Erythroblast (primary cell): ENCODE results near the gene KCNMA1.

Experiments
- DNase-seq, 2 experiments: peaks; one replicate each; lab custom pipeline; 2025; lab: John Stamatoyannopoulos, UW
- GATA1 ChIP-seq: IDR thresholded peaks from 2 replicates; pipeline ENCODE4 v1.6.1; 2011; ENCODE audit warnings: low read depth, mild to moderate bottlenecking, control low read depth, low read length, moderate library complexity
- POLR2A ChIP-seq: IDR thresholded peaks from 2 replicates; pipeline ENCODE4 v1.6.1; 2011; ENCODE audit warnings: mild to moderate bottlenecking, low read length

KCNMA1 gene

DNA sequence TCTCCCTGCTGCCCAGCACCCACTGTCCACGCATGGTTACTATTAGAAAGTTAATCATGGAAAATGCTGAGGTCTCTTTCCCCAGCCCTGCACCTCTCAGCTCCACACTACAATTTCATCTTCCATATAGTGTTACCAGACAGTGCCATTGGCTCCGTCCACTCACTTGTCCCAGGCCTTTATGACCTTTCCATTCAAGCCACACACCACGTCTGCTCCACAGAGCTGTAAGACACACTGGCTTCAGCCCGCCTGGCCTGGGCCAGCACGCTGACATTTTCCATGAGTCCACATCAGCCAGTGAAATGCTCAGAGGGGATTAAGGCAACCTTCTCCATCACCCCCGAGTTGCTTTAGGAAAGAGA, 118.7 kb downstream of the KCNMA1 start:
- TF ChIP-seq POLR2A (no peak), GATA1 (no peak)
- no peak for DNase-seq

DNA sequence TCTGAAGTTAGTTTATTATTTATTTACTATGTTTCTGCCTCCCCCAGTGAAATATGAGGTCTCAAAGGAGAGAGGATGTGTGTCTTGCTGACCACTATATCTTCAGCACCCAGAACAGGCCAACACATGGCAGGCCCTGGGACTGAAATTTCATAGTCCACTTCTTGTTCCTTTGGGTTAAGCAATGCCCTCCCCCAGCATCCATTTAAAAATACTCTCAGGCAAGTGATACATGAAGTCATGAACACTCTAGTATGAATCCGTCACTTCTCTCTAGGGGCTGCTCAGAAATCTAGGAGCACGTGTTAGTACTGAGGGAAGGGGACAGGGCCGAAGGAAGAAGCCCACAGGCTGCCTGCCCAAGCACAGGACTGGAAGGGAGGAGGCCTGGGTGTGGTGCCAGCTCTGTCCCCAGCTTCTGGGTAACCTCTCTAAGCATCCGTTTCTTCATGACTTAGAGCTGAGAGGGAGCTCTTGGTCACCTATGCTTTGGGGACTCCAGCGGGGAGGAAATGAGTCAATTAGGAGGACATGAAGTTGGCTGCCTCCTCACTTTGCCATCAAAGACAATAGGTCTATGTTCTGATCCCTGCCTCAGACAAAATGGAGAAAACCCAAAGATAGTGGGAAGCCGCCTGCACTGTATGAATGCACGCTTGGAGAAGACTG, 119.2 kb downstream of the KCNMA1 start:
- no peak for DNase-seq
- TF ChIP-seq GATA1: no peak
- no peak for TF ChIP-seq POLR2A

DNA sequence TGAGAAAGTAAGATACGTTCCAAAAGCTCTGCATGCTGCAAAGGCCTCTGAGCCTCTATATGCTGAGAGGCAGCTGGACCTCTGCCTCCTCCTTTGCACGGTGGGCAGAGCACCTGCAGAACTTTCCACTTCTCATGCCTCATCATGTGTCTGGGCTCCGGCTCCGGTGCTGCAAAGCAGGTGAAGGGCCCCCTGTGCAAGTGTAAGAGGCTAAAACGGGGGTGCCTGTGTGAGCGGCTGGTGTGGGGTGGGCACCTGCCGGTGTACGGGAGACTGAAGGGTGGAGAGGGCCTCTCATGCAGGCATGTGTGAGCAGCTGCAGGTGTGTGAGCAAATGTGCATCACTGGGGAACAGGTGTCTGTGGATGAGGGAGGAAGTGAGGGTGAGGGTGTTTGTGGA, 121.0 kb downstream of the KCNMA1 start:
- TF ChIP-seq GATA1 (no peak), POLR2A (no peak)
- DNase-seq: no peak

DNA sequence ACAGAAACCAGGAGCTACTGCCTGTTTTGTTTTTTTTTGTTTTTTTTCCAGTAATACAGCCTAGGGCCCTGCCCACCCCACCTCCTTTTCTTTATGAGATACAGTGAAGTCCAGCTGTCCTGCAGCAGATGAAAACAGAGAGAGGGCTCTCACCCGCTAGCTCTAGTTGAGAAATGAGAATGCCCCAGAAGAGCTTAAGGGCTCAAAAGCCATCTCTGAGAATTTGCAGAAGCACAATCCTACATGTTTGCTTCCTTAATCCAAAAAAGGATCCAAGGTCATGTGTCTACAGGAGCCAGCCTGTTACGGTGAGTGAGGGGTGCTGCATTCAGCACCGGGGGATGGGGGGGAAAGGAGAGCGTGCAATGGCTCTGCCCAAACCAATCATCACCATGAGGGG, 122.7 kb downstream of the KCNMA1 start:
- DNase-seq: no peak

DNA sequence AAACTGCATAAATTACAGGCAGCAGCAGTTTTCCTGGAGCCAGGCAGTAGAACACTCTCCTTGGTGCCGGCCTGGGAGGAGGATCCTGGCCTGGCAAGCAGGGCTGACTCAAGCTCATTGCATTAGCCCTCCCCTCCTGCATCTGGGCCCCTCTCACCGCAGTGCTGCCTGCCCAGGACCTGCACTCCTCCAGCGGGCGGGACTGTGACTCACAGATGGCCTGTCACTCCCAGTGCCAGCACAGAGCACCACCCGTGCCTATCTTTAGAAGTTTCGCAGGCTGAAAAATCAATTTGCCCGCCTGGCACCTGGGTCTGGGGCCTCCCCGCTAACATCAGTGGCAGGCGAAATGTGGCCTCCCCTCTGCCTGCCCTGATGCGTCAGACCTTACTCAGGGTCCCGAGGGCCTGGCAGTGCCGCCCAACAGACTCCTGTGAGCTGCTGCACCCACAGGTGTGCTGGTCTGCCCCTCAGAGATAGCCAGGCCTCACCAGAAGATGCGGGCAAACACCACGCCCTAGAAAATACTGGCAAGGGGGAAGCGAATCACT, 123.8 kb downstream of the KCNMA1 start:
- TF ChIP-seq POLR2A: no peak
- no peak for TF ChIP-seq GATA1
- DNase-seq: no peak

More for the DNA sequence above, 122.7 kb downstream of the KCNMA1 start:
- no peak for TF ChIP-seq GATA1
- no peak for TF ChIP-seq POLR2A

DNA sequence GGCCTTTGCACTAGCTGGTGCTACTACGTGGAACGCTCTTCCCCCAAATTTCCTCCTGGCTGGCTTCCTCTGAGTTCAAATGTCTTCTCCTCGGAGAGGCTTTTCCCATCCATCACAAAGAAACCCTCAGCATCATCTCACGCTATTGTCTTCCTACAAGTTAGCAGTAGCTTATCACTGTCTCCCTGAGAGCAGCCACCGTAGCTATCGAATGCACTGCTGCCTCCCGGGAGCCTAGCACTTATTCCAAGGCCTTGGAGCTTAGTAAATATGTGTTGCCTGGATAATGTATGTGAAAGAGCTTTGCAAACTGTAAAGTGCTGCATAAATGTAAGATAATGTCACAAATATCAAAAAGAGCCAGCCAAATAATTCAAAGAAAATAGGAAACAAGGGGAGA, 124.4 kb downstream of the KCNMA1 start:
- TF ChIP-seq POLR2A (no peak), GATA1 (no peak)

DNA sequence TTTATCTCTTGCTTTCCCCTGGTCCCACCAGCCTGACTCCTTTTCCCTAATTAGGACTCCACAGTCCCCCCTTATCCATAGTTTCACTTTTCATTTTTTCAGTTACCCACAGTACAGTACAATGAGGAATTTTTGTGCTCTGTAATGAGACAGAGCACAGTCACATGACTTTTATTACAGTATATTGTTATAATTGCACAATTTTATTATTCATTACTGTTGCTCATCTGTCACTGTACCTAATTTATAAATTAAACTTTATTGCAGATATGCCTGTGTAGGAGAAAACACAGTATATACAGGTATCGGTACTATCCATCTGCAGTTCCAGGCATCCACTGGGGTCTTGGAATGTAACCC, 125.4 kb downstream of the KCNMA1 start:
- TF ChIP-seq GATA1: no peak
- TF ChIP-seq POLR2A: no peak
- no peak for DNase-seq

More for the DNA sequence above, 124.4 kb downstream of the KCNMA1 start:
- DNase-seq: no peak

DNA sequence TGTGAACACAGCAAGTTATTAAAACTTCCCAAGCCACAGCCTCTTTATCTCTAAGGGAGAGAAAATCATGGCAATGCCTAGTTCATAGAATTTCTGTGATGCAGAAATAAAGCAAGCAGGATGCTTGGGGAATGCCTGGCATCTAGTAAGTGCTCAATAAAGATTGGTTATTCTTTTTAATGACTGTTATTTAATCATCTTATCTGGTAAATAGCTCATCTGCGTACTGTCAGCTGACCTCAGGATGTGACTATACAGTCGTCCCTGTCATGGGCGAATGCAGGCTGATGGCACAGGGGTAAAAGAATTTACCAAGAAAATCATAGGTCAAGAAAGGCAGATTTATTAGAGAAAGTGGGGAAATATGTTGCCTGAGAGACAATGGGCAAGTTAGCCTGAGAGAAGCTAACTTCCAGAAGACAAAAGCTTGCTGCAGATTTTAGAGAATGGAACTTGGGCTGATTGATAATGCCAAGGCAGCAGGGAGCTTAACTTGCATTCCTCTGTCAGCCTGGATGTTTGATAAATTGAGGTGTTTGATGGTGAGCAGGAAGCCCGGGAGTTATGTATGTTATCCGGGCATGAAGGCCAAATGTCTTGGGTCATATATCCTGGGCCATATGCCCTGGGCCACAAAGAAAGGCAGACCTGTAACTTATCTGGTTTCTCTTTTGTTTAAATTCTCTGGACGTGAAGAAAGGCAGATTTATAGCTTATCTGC, 126.0 kb downstream of the KCNMA1 start:
- TF ChIP-seq POLR2A: no peak
- no peak for TF ChIP-seq GATA1
- no peak for DNase-seq

DNA sequence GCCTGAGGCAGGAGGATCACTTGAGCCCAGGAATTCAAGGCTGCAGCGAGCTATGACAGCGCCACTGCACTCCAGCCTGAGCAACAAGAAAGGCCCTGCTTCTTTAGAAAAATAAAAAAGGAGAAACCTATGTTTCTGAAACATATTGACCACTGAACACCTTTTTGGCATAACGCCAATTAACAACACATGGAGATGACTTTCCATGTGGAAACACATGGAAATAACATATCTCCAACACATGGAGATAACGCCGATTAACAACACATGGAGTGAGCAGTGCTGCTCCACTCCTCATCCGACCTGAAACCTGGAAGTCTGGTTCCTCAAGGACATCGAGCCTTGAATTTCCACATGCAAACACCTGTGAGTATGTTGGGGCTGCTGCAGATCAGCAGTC, 126.9 kb downstream of the KCNMA1 start:
- no peak for DNase-seq
- TF ChIP-seq POLR2A (no peak), GATA1 (no peak)

DNA sequence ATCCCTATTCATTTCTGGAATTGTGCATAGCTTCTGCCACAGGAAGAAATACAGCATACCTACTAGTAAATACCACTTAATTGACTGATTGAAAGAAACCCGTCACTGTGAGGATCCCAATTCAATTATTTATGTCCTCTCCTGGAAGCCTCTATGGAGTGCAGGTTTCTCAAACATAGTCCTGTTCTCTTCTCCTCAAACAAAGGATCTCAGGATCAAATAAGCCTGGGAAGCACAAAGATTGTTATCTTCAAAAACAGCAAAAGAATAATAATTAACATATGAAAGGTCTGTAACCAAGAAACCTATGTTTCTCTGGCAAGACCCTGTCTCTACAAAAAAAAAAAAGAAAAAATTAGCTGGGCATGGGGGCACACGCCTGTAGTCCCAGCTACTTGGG, 127.3 kb downstream of the KCNMA1 start:
- no peak for TF ChIP-seq GATA1
- no peak for TF ChIP-seq POLR2A
- DNase-seq: no peak

DNA sequence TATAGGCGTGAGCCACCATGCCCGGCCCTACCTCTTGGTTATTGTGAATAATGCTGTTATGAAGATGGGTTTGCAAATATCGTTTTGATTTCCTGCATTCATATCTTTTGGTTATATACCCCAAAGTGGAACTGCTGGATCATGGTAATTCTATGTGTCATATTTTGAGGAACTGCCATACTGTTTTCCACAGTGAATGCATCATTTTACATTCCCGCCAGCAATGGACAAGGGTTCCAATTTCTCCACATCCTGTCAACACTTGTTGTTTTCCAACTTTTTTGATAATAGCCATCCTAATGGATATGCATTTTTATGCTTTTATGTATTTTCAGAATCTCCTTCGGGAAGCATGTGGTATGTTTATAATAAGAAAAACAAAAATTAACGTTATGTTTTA, 128.2 kb downstream of the KCNMA1 start:
- DNase-seq: no peak
- TF ChIP-seq GATA1 (no peak), POLR2A (no peak)

DNA sequence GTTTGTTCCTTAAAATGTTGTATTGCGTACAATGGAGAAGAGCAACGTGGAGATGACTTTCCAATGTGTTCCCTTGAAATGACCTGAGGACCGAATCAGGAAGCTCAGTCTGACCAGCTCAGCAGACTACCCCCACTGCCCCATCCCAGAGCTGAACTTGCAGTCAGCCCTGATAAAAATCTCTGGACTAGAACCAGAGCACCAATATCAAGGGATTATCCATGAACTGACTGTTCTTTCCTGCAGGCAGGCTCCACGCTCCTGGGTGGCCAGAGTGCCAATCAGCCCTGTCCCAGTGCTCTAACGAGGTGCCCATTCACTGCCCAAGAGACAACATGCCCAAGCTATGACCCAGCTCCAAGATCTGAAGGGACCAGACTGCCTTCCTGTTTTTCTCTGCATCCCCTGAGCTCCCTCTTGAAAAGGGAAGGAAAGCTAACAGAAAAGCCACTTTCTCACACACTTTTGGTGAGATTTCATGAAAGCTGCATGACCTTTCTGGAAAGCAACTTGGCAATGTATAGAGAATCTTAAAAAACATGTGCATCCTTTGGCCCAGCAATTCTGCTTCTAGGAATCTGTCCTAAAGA, 130.2 kb downstream of the KCNMA1 start:
- TF ChIP-seq GATA1 (no peak), POLR2A (no peak)
- DNase-seq: no peak

DNA sequence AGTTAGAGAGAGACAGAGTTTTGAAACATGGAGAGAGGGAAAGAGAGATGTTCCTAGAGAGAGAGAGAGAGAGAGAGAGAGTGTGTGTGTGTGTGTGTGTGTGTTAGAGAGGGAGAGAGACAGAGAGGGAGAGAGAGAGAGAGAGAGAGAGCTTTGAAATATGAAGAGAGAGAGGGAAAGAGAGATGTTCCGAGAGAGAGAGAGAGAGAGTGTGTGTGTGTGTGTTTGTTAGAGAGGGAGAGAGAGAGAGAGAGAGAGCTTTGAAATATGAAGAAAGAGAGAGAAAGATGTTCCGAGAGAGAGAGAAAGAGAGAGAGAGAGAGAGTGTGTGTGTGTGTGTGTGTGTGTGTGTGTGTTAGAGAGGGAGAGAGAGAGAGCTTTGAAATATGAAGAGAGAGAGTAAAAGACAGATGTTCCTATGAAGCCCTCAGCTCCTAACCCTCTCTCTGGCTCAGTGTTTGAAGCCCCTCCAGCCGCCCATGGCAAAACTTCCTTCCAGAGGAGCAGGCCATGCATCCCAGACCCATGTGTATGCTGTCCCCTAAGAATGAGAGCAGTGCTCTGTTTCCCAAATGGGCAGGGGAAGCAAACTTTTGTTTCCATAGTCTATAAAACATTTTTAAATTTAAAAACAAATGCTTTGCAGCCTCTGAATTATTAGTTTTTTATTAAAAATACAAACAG, 130.9 kb downstream of the KCNMA1 start:
- DNase-seq: no peak
- TF ChIP-seq POLR2A: no peak
- TF ChIP-seq GATA1: no peak
